Erythroblast (primary cell): ENCODE data around the gene PAFAH2.

Experiments used
- DNase-seq, 2 experiments: peaks; one replicate each; lab custom pipeline; 2025; lab: John Stamatoyannopoulos, UW
- GATA1 ChIP-seq: IDR thresholded peaks from 2 replicates; pipeline ENCODE4 v1.6.1; 2011; ENCODE audit warnings: low read depth, mild to moderate bottlenecking, control low read depth, low read length, moderate library complexity
- POLR2A ChIP-seq: IDR thresholded peaks from 2 replicates; pipeline ENCODE4 v1.6.1; 2011; ENCODE audit warnings: mild to moderate bottlenecking, low read length

The PAFAH2 gene

DNA sequence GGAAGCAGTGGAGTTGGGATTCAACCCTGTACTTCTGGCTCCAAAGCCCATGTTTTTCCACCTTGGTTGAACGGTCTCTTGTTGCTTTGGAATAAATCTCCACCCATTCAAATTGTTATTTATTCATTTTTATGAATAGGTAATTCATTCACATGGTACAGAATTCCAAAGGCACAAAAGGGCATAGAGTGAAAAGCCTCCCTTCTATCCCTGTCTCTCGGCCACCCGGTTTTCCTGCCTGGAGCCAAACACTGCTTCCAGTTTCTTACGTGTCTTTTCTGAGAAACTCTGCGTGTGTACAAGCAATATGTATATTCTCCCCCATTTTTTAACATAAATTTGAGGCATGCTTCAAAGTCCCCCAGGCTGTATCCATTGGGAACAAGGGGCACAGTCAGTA is 27.7 kb upstream of the PAFAH2 start:
- DNase-seq = no peak
- TF ChIP-seq GATA1 = no peak
- TF ChIP-seq POLR2A = no peak

DNA sequence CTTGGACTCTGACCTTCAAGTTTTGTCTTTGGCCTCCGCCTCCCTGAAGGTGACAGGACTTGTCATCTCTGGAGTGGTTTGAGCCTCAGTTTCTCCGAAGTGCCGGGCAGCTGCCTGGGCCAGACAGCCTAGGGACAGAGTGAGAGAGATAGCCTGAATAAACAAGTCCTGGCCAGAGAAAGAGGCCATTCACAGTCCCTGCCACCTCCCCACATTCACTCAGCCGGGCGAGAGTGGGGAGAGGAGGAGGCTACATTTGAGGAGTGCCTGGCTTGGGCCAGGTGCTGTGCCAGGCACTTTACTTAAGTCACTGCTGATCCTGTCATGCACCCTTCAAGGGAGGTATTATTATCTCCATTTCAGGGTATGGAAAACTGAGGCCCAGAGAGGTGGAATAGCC is 27.2 kb upstream of the PAFAH2 start:
- DNase-seq = no peak
- TF ChIP-seq GATA1 (no peak), POLR2A (no peak)

DNA sequence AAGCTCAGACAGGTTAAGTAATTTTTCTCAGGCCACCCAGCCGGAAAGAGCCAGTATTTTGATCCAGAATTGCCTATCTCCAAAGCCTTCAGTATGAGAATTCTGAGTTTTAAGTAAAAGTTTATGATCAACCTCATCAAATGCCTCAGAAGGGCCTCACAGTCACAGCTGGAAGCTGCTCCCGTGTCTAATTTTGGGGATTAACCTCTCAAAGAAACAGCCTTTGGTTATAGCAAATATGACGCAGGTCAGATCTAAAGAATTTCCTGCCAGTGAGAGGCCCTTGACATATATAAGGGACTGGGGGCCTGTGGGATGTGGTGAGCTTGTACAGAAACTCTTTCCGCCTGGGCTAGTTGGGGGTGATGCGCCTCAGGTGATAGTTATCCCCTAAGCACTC is 26.0 kb upstream of the PAFAH2 start:
- no peak for DNase-seq

DNA sequence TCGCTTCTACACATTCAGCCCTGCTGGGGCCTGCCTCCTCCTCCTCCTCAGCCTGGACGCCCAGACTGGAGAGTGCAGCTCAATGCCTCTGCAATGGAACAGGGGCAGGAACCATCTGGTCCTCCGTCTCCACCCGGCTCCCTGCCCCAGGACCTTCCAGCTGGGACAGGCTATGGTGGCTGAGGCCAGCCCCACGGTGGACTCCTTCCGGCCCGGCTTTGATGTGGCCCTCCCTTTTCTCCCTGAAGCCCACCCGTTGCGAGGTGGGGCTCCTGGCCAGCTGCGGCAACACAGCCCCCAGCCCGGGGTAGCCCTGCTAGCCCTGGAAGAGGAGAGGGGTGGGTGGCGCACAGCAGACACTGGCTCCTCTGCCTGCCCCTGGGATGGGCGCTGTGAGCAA is 25.1 kb upstream of the PAFAH2 start:
- no peak for DNase-seq

More for the DNA sequence above, 26.0 kb upstream of the PAFAH2 start:
- TF ChIP-seq GATA1 (no peak), POLR2A (no peak)

DNA sequence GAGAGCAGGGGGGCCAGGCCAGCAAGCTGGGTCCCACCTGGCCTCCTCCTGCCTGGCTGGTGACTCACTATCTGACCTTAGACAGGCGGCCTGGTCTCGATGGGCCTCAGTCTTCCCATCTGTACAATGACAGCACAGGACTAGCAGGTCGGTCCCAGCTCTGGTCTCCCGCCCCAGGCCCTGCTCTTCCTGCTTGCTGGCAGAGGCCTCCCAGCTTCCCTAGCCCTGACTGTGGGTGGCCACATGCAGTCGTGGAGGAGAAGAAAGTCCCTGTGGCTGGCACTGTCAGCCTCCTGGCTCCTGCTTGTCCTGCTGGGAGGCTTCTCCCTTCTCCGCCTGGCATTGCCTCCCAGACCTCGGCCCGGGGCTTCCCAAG is 24.5 kb upstream of the PAFAH2 start:
- DNase-seq = no peak
- TF ChIP-seq GATA1 (no peak), POLR2A (no peak)

More for the DNA sequence above, 25.1 kb upstream of the PAFAH2 start:
- TF ChIP-seq POLR2A (no peak), GATA1 (no peak)

DNA sequence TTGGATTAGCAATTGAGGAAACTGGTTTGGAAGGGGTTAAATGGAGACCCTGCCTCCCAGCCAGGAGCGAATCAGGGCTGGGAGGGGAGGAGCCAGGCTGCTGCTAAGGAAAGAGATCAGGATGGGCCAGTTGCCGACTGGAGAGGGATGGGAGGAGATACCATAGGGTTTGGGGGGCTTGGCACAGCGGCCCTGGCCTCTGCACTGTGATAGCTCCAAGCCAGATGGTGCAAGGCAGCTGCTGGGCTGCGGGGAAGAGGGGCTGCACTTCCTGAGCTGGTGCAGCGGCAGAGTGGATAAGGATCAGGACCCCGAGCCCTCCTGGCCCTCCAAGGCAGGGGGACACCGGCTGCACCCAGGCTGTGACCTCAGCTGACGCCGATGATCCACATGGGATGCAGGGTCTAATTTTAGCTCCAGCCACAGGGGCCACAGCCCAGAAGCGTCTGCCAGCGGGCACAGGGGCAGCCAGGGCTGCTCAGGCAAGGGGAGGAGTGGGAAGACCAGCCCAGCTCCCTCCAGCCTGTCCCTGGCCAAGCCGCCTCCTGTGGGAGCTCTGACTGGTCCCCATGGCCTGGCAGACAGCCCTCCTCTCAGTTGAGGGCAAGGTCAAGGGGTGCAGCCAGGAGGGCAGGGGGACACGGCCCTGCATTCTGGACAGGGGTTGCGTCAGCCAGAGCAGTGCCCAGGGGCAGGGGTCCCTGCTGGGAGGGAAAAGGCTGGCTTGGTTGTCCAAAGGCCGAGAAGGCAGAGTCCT is 24.0 kb upstream of the PAFAH2 start, which contains the start of gene EXTL1:
Gene EXTL1 (plus strand): TSS at position 129 of the 757 bp plus-strand sequence. CDS start 872 bp downstream, outside the sequence.
- TF ChIP-seq POLR2A (no peak), GATA1 (no peak)
- DNase-seq = no peak

DNA sequence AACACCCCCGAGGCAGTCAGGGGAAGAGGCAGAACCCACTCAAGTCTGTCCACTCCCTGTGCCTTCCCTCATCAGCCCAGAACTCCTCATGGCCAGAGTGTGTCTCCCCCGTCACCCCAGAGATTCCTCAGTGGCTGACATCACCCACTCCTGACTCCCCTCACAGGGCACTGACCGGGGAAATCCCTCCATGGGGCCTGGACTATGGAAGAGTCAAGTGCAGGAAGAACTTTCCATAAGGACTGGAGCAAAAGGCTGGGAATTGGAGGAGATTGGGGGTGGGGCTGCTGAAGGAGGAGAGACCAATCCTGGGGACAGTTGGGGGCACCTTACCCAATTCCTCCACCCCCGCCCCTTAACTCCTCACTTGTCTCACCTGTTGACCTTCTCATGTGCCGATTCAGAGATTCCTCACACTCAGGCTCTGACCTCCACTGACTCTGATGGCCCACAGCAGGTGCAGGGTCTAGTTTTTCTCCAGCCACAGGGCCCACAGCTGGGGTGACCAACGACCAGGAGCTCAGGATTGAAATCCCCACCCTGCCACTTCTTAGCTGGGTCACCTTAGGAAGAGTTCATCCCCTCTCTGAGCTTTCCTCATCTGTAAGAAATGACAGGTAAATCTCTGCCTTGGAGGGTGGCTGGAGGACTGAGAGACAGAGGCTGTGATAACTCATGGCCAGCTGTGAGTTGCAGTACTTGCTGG is 23.2 kb upstream of the PAFAH2 start:
- TF ChIP-seq POLR2A (no peak), GATA1 (no peak)
- DNase-seq = no peak

DNA sequence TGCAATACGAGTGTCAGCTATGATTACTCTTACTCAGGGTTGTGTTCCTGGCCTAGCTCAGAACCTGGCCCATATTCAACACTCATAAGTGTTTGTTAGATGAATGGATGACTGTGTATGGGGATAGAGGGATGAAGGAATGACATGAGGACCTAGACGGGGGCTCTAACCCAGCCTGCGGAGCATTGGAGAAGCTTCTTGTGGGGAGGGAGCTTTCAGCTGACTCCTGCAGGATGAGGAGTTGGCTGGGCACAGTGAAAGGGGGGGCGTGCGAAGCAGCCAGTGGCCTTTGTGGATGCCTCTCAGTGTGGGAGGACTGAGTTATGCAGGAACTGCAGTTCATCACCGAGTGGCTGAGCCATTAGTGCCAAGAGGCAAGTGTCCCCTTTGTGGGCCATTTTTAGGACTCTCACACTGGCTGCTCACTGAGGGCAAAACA is 22.5 kb upstream of the PAFAH2 start:
- TF ChIP-seq GATA1 (no peak), POLR2A (no peak)
- DNase-seq = no peak

DNA sequence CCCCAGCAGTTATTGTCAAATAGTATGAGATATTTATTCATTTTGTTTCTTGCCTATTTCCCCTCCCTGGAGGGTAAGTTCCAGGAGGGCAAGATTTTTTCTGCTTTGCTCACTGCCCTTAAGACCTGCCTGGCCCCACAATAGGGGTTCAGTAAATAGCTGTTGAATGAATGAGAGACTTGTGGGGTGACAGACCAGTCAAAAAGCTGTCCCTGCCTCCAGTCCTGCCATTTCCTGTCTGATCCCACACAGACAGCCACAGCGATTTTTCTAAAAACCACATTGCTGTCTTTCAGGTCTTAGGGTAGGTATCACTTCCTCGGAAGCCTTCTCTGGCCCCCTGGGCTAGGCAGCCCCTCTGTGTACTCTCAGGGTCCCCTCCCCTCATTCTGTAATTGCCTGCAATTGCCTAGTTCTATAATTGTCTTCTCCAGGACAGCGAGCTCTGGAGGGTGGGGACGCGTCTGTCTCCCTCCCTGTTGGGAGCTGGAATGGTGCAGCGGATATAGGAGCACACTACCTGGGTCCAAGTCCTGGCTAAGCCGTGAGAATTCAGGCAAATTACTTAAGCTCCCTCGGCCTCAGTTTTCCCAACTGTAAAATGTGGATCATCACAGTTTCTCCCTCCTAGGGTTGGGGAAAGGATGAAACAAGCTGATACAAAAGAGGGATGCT is 21.9 kb upstream of the PAFAH2 start:
- DNase-seq = no peak
- TF ChIP-seq GATA1 = no peak
- no peak for TF ChIP-seq POLR2A

DNA sequence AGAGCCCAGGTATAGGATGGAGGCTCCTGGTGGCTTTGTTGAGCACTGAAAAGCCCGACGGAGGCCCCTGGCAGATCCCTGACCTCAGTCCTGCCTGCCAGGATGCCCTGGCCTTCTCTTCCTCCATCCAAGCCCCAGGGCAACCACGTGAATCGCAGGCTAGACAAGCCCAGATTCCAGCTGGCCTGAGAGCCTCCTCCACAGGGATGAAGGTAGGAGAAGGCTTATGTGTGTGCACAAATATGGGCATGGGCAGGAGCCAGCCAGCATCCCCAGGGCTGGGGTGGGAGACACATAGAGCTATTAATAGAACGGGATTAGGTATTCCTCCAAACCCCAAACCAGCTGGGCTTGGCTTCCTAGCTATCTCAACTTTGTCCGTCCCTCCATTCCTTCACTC is 19.7 kb upstream of the PAFAH2 start:
- DNase-seq = no peak
- TF ChIP-seq POLR2A (no peak), GATA1 (no peak)

DNA sequence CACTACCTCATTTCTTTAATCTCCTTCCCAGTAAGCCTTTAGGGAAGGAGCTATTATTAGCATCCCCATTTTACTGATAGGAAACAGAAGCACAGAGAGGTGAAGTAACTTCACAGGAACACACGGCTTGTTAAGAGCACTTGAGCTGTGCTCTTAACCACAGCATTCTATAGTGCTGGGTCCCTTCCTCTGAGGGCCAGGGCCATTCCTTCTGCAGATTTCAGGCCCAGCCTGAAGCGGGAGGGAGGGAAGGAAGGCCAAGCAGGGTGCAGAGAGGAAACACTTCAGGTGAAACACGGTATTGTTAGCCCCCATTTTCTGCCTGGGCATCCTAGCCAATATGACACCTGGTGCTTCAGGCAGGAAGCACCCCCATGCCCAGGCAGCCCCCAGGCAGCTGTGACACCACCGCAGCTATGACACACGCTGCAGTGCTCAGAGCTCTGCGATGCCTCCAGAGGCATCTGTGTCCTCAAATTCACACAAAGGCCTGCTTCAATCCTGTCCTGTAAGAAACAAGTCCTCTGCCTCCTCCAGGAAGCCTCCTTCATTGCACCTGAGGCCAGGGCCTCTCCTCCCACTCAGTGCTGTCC is 19.2 kb upstream of the PAFAH2 start:
- DNase-seq = no peak
- TF ChIP-seq GATA1 (no peak), POLR2A (no peak)

DNA sequence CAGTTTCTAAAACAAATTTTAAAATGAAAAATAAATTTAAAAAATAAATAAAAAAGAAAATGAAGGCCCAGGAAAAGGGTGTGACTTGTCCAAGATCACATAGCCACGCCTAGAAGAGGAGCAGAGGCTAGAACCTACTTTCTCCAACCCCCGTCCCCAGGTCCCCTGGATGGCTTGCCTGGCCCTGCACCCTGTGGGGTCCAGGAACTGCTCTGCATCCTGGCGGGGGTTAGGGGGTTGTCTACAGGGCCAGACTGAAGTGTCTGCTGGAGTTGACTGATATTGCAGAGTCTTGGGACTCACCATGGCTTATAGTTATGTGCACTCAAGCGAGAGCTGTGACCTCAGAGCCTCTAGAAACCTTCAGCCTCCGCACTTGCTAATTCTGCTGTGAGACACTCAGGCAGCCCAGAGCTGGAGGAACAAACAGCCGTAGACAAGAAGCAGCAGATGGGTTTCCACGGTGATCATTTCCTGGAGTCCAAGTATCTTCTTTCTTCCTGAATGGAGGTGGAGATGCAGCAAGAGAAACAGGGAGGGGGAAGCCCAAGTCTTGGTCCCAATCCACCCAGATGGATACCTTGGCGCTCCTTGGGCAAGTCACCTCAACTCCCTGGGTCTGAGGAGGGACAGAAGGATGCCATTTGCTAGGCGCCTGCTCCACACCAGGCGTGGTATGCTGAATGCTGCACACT is 18.5 kb upstream of the PAFAH2 start:
- no peak for DNase-seq
- TF ChIP-seq GATA1 (no peak), POLR2A (no peak)

DNA sequence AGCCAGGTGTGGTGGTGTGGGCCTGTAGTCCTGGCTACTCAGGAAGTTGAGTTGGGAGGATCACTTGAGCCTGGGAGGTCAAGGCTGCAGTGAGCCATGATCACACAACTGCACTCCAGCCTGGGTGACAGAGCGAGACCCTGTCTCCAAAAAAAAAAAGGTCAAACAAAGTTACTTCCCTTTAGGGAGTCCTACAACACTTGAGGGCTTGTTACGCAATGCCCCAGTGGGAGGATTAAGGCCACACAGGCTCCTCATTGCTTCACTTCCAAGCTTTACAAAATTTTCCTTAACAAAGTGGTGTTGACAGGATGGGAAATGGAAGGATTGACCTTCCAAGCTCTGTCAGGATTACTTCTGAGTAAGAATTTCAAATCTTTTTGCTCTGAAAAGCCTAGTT is 17.5 kb upstream of the PAFAH2 start:
- no peak for DNase-seq
- TF ChIP-seq POLR2A = no peak
- no peak for TF ChIP-seq GATA1
